ENCODE measurements around the gene BHLHE23.

Gene BHLHE23

DNA sequence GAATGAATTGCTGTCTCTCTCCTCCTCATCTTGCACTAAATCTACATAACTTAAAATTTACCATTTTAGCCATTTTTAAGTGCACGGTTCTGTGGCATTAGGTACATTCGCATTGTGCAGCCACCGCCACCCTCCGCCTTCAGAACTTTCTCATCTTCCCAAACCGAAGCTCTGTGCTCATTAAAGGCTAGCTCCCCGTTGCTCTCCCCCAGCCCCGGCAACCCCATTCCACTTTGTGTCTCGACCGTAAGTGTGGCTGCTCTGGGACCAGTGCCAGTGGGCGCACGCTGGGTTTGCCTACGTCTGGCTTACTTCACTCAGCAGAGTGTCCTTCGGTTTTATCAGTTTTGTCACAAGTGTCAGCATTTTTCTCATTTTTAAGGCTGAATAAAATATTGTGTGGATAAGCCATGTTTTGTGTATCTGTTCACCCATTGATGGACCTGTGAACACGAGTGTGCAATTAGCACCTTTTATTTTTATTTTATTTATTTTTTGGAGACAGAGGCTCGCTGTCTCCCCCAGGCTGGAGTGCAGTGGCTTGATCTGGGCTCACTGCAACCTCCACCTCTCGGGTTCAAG lies 37.5 kb downstream of the BHLHE23 start:
- H3K27me3 ChIP-seq (ENCODE audit: insufficient read depth, low read depth): peaks cover 94% of the 10 kb centered on the region
- H3K4me2 ChIP-seq: no peak overlapping the region
- TF ChIP-seq, protein P1, sequence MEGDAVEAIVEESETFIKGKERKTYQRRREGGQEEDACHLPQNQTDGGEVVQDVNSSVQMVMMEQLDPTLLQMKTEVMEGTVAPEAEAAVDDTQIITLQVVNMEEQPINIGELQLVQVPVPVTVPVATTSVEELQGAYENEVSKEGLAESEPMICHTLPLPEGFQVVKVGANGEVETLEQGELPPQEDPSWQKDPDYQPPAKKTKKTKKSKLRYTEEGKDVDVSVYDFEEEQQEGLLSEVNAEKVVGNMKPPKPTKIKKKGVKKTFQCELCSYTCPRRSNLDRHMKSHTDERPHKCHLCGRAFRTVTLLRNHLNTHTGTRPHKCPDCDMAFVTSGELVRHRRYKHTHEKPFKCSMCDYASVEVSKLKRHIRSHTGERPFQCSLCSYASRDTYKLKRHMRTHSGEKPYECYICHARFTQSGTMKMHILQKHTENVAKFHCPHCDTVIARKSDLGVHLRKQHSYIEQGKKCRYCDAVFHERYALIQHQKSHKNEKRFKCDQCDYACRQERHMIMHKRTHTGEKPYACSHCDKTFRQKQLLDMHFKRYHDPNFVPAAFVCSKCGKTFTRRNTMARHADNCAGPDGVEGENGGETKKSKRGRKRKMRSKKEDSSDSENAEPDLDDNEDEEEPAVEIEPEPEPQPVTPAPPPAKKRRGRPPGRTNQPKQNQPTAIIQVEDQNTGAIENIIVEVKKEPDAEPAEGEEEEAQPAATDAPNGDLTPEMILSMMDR (conservative IDR thresholded peaks at IDR 0.05; ENCODE audit: low read depth, low read length): no peak

DNA sequence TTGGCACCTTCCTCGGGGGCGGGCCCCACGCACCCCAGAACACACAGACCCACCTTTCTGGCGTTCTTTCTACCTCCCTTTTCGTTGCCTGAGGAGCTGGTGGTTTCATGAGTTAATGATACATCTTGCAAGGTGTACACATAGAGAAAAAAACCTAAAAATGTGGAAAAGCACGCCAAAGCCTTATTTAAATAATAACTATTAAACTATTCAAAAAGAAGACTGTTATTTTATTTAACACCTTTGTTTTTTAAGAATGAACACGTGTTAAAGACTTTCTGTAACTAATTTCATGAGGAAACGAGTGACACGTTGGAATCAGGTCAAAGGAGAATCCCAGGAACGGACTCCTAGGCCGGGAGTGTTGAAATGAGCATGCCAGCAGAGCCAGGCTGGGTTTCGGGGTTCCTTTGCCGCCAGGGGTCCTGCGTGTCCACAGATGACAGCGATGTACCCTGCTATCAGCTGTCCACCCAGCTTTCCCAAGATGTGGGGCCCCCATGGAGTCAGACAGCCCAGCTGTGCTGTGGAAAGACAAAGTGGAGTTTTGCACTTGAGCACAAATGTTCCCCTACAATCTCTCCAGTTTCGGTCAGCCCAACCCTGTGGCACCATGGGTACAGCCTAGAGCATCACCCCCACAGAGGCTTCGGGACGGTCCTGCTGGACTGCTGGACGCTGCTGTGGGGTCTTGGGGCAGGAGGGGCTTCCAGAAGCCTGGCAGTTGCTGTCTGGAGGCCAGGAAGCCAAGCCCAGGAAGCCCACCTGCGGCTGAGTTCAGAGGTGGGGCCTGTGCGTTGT lies 38.2 kb downstream of the BHLHE23 start:
- Histone ChIP-seq H3K27me3 (ENCODE audit: insufficient read depth, low read depth) (peaks cover 94% of the 10 kb centered on the region), H3K9ac (no peak overlapping the region), H3K4me2 (no peak overlapping the region), H3K4me3 (IDR thresholded peaks at IDR 0.05; ENCODE audit: insufficient read depth, low read depth, low read length) (no peak overlapping the region), H3K36me3 (ENCODE audit: insufficient read depth) (no peaks in the 10 kb centered on the region), H2AFZ (ENCODE audit: low read depth) (no peak overlapping the region), H3K4me1 (ENCODE audit: low read depth, poor library complexity, severe bottlenecking) (no peaks in the 10 kb centered on the region), H4K20me1 (ENCODE audit: insufficient read depth) (no peaks in the 10 kb centered on the region), H3K79me2 (ENCODE audit: insufficient read depth, low read depth) (no peaks in the 10 kb centered on the region), H3K27ac (no peak overlapping the region)
- TF ChIP-seq, protein P1 (conservative IDR thresholded peaks at IDR 0.05; ENCODE audit: low read depth, low read length): no peak

More for the DNA sequence above, 37.5 kb downstream of the BHLHE23 start:
- H3K36me3 ChIP-seq (ENCODE audit: insufficient read depth): no peaks in the 10 kb centered on the region
- no peak overlapping the region for H3K9ac ChIP-seq
- no peak overlapping the region for H3K27ac ChIP-seq
- H3K4me3 ChIP-seq (IDR thresholded peaks at IDR 0.05; ENCODE audit: insufficient read depth, low read depth, low read length): no peak overlapping the region
- no peaks in the 10 kb centered on the region for H3K4me1 ChIP-seq (ENCODE audit: low read depth, poor library complexity, severe bottlenecking)
- no peak overlapping the region for H2AFZ ChIP-seq (ENCODE audit: low read depth)
- H4K20me1 ChIP-seq (ENCODE audit: insufficient read depth): no peaks in the 10 kb centered on the region
- no peaks in the 10 kb centered on the region for H3K79me2 ChIP-seq (ENCODE audit: insufficient read depth, low read depth)

DNA sequence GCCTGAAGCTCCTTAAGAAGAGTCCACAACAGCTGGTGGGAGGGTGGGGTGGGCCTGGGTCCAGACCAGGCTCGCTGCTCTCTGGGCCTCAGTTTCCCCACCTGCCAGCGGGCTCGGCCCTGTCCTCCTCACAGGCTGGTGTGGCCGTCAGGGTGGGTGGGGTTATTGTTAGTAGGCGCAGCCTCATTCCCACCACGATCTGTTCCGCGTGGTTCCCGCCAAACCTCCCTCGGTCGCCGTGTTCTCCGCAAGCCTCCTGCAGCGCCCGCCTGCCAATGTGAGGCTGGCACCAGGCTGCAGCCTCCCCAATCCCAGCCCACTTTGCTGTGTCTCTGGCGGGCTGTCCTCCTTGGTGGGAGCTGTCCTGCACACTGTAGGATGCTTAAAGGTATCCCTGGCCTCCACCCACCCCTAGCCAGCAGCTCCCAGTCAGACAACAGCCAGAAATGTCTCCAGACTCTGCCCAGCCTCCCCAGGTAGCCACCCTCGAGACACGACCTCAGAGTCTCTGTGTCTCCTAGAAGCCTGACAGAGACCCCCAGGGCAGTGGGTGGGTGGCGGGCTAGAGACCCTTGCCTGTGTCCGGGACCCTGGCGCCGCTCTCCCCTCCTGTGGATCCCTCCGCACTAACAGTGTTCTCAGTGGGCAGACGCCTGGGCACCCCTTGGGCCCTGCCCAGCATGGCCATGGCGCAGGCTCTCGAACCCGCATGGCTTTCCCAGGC lies 39.0 kb downstream of the BHLHE23 start:
- Histone ChIP-seq H3K27me3 (ENCODE audit: insufficient read depth, low read depth) (peaks cover 94% of the 10 kb centered on the region), H3K4me3 (IDR thresholded peaks at IDR 0.05; ENCODE audit: insufficient read depth, low read depth, low read length) (no peak overlapping the region), H3K4me1 (ENCODE audit: low read depth, poor library complexity, severe bottlenecking) (no peaks in the 10 kb centered on the region), H3K9ac (no peak overlapping the region), H3K79me2 (ENCODE audit: insufficient read depth, low read depth) (no peaks in the 10 kb centered on the region), H4K20me1 (ENCODE audit: insufficient read depth) (no peaks in the 10 kb centered on the region), H3K27ac (no peak overlapping the region), H2AFZ (ENCODE audit: low read depth) (no peak overlapping the region), H3K36me3 (ENCODE audit: insufficient read depth) (no peaks in the 10 kb centered on the region), H3K4me2 (no peak overlapping the region)
- TF ChIP-seq, protein P1 (conservative IDR thresholded peaks at IDR 0.05; ENCODE audit: low read depth, low read length): no peak

DNA sequence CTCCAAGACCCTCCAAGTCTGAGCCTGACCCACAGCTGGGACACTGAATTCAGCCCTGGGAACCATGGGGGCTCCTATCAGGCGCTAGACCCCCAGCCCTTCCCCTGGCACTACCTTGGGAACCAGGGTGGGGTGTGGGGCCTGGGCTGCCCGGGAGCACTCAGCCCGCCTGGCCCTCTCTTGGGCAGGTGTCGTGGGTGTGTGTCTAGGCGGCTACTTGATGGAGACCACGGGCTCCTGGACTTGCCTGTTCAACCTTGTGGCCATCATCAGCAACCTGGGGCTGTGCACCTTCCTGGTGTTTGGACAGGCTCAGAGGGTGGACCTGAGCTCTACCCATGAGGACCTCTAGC lies 39.6 kb downstream of the BHLHE23 start:
- Histone ChIP-seq H3K36me3 (ENCODE audit: insufficient read depth) (no peaks in the 10 kb centered on the region), H3K27ac (no peak overlapping the region), H2AFZ (ENCODE audit: low read depth) (no peak overlapping the region), H3K4me2 (no peak overlapping the region), H3K9ac (no peak overlapping the region), H3K79me2 (ENCODE audit: insufficient read depth, low read depth) (no peaks in the 10 kb centered on the region), H3K27me3 (ENCODE audit: insufficient read depth, low read depth) (peaks cover 96% of the 10 kb centered on the region), H4K20me1 (ENCODE audit: insufficient read depth) (no peaks in the 10 kb centered on the region), H3K4me1 (ENCODE audit: low read depth, poor library complexity, severe bottlenecking) (no peaks in the 10 kb centered on the region), H3K4me3 (IDR thresholded peaks at IDR 0.05; ENCODE audit: insufficient read depth, low read depth, low read length) (no peak overlapping the region)
- TF ChIP-seq, protein P1 (conservative IDR thresholded peaks at IDR 0.05; ENCODE audit: low read depth, low read length): no peak

All from KMS-11 (cell line).